DND-41 (cell line): Measurements from ENCODE around the gene CERS6.

Experiments
- ATAC-seq: fragments of 200-7000 bp; cut with Tn5 transposase; 3 replicates; pipeline ENCODE4 v1.9.1; 2021; ENCODE audit warnings: low read depth; ENCODE audit not compliant: insufficient read depth
- DNase-seq: peaks from one replicate; pipeline ENCODE4 v3.0.0-alpha.2; 2020
- H2AFZ ChIP-seq: 2 replicates; pipeline ENCODE4 v1.6.0; 2012; ENCODE audit warnings: low read depth, low read length
- H3K27ac ChIP-seq: 2 replicates; pipeline ENCODE4 v1.5.1; 2012; ENCODE audit warnings: low read length, inconsistent platforms
- H3K27me3 ChIP-seq: fragments of 200-600 bp; sonication (generic); 2 replicates; pipeline ENCODE4 v1.6.0; 2012; ENCODE audit warnings: low read length, mild to moderate bottlenecking, inconsistent platforms; ENCODE audit not compliant: insufficient read depth, poor library complexity
- H3K36me3 ChIP-seq: 2 replicates; pipeline ENCODE4 v1.5.1; 2012; ENCODE audit warnings: low read length, inconsistent platforms; ENCODE audit not compliant: insufficient read depth
- H3K4me1 ChIP-seq: 2 replicates; pipeline ENCODE4 v1.5.1; 2012; ENCODE audit warnings: mild to moderate bottlenecking, low read length; ENCODE audit not compliant: insufficient read depth
- H3K4me2 ChIP-seq: 2 replicates; pipeline ENCODE4 v1.6.0; 2012; ENCODE audit warnings: mild to moderate bottlenecking, moderate library complexity, low read length, inconsistent platforms; ENCODE audit not compliant: insufficient read depth
- H3K4me3 ChIP-seq, 2 experiments: fragments of 200-600 bp in 1 of 2; shearing (Covaris generic) in 1 of 2; 2 replicates each; pipeline ENCODE4 v1.5.1; 2012 to 2016; ENCODE audit warnings: inconsistent platforms in 2 of 2, low read length in 2 of 2, mild to moderate bottlenecking in 2 of 2, low read depth in 1 of 2, moderate library complexity in 1 of 2
- H3K79me2 ChIP-seq: 2 replicates; pipeline ENCODE4 v1.6.0; 2012; ENCODE audit warnings: low read length, inconsistent platforms; ENCODE audit not compliant: insufficient read depth
- H3K9ac ChIP-seq: 2 replicates; pipeline ENCODE4 v1.6.0; 2012; ENCODE audit warnings: low read depth, mild to moderate bottlenecking, inconsistent platforms, low read length, moderate library complexity
- H3K9me3 ChIP-seq: 2 replicates; pipeline ENCODE4 v1.5.1; 2012; ENCODE audit warnings: low read length, moderate library complexity, mild to moderate bottlenecking, inconsistent platforms; ENCODE audit not compliant: insufficient read depth, severe bottlenecking
- H4K20me1 ChIP-seq: 2 replicates; pipeline ENCODE4 v1.6.0; 2012; ENCODE audit warnings: low read length; ENCODE audit not compliant: insufficient read depth
- CTCF ChIP-seq: IDR thresholded peaks from 2 replicates; pipeline ENCODE4 v1.5.1; 2012; ENCODE audit warnings: borderline replicate concordance, low read length, moderate library complexity, mild to moderate bottlenecking; ENCODE audit not compliant: poor library complexity, severe bottlenecking; ENCODE audit errors: extremely low read depth
- EZH2 ChIP-seq: IDR thresholded peaks from 3 replicates; pipeline ENCODE4 v1.6.1; 2012; ENCODE audit warnings: borderline replicate concordance, low read depth, mild to moderate bottlenecking, moderate library complexity, low read length, inconsistent platforms; ENCODE audit not compliant: severe bottlenecking

The CERS6 gene

GRCh38 chr2:168782271-168782670 lies 326.2 kb downstream of the CERS6 start:
- no peak for TF ChIP-seq CTCF
- no peak for TF ChIP-seq EZH2
- Histone ChIP-seq H3K27ac (no peak overlapping the region), H3K4me1 (no peaks in the 10 kb centered on the region), H3K27me3 (no peaks in the 10 kb centered on the region), H3K36me3 (no peaks in the 10 kb centered on the region), H3K79me2 (no peaks in the 10 kb centered on the region), H3K9ac (no peak overlapping the region), H4K20me1 (no peaks in the 10 kb centered on the region), H3K4me2 (no peak overlapping the region), H2AFZ (no peak overlapping the region), H3K4me3 (no peak overlapping the region), H3K9me3 (no peaks in the 10 kb centered on the region)
- DNase-seq (no peak), ATAC-seq (no peak)

- no peak overlapping the region for H3K4me3 ChIP-seq
- H3K4me1 ChIP-seq: no peaks in the 10 kb centered on the region
- no peak for TF ChIP-seq EZH2
- TF ChIP-seq CTCF: no peak
- H3K4me2 ChIP-seq: no peak overlapping the region
- no peak overlapping the region for H2AFZ ChIP-seq
- H3K9me3 ChIP-seq: no peaks in the 10 kb centered on the region
- H3K36me3 ChIP-seq: no peaks in the 10 kb centered on the region
- H4K20me1 ChIP-seq: no peaks in the 10 kb centered on the region
- H3K79me2 ChIP-seq: no peaks in the 10 kb centered on the region
- H3K27ac ChIP-seq: no peak overlapping the region
- ATAC-seq (no peak), DNase-seq (no peak)
- no peaks in the 10 kb centered on the region for H3K27me3 ChIP-seq
- H3K9ac ChIP-seq: no peak overlapping the region
These were observed 328.9 kb downstream of the CERS6 start for GRCh38 chr2:168784993-168785392.

GRCh38 chr2:168787098-168787781 lies 331.2 kb downstream of the CERS6 start:
- no peaks in the 10 kb centered on the region for H3K36me3 ChIP-seq
- H4K20me1 ChIP-seq: no peaks in the 10 kb centered on the region
- H3K4me2 ChIP-seq: no peak overlapping the region
- H3K79me2 ChIP-seq: no peaks in the 10 kb centered on the region
- H3K27ac ChIP-seq: no peak overlapping the region
- no peaks in the 10 kb centered on the region for H3K4me1 ChIP-seq
- DNase-seq (no peak), ATAC-seq (no peak)
- H3K4me3 ChIP-seq: no peak overlapping the region
- TF ChIP-seq CTCF (no peak), EZH2 (no peak)
- H3K9me3 ChIP-seq: no peaks in the 10 kb centered on the region
- H2AFZ ChIP-seq: no peak overlapping the region
- H3K9ac ChIP-seq: no peak overlapping the region
- H3K27me3 ChIP-seq: no peaks in the 10 kb centered on the region
